ENCODE results near the gene GALNT14. TPM values are rescaled to one million over a fixed set of nuclear protein-coding genes. Genes with fewer than 3 reads are reported as not detected.

The GALNT14 gene
- total and polyA plus RNA-seq, 10 of the 15 experiments (the other 5 are each of a cell fraction or from before 2014, with no cell fraction given): 3.7 to 17.8 (median 6.0) TPM

GRCh38 chr2:30862054-30862651 lies 276.1 kb downstream of the GALNT14 start:
- BruUV-seq (replicated peaks): no TSS peak
- H4K20me1 ChIP-seq (ENCODE audit: control insufficient read depth, insufficient read depth): no peaks in the 10 kb centered on the region
- FAIRE-seq (no peak), ATAC-seq (peak; percentile 84), DNase-seq (ENCODE audit: low read depth, low spot score) (no peak)
- H3K4me2 ChIP-seq (ENCODE audit: control insufficient read depth, insufficient read depth): no peak overlapping the region
- in situ Hi-C loops (cut with MboI) (loop anchor here (5.0 to 10.0 kb wide), 3 partner anchors 145 to 470 kb away; no protein-coding TSS in a partner anchor), intact Hi-C loops (cut with micrococcal nuclease; ENCODE audit: unreplicated experiment) (loop anchor here (1.0 to 10.0 kb wide), 4 partner anchors 148 to 697 kb away; no protein-coding TSS in a partner anchor)
- no peaks in the 10 kb centered on the region for H3K9me3 ChIP-seq (replicated peaks; ENCODE audit: control insufficient read depth, insufficient read depth, low read length)
- no peaks in the 10 kb centered on the region for H3K27me3 ChIP-seq (replicated peaks in 1 of 2; ENCODE audit: control insufficient read depth in 2 of 2, insufficient read depth in 2 of 2, low read length in 1 of 2)
- ChIA-PET POLR2A (no interaction called here), SMC1A (ENCODE audit: uncharacterized antibody, unreplicated experiment) (interaction anchor here (0.8 to 7.2 kb wide), 15 partner anchors 10 to 697 kb away, joined by 3 to 59 read pairs (median 4); partner anchors contain the start of gene GALNT14), CTCF (interaction anchor here (0.6 to 8.5 kb wide), 31 partner anchors 10 to 1358 kb away, joined by 3 to 147 read pairs (median 4); partner anchors contain the start of gene EHD3), RAD21 (ENCODE audit: unreplicated experiment) (interaction anchor here (0.6 to 6.6 kb wide), 11 partner anchors 10 to 698 kb away, joined by 3 to 61 read pairs (median 6); partner anchors contain the start of gene GALNT14)
- no peak overlapping the region for H3K27ac ChIP-seq (ENCODE audit: control insufficient read depth, insufficient read depth)
- H3K79me2 ChIP-seq (ENCODE audit: control insufficient read depth, insufficient read depth, low read length): no peaks in the 10 kb centered on the region
- no peak overlapping the region for H2AFZ ChIP-seq (ENCODE audit: control insufficient read depth, low read depth, low read length)
- H3K9ac ChIP-seq (ENCODE audit: control insufficient read depth, insufficient read depth, low read length): no peak overlapping the region
- no peak overlapping the region for H3K4me3 ChIP-seq
- H3K4me1 ChIP-seq (ENCODE audit: control insufficient read depth, insufficient read depth, low read length): peaks cover 14% of the 10 kb centered on the region
- no peaks in the 10 kb centered on the region for H3K36me3 ChIP-seq (ENCODE audit: control insufficient read depth in 2 of 2, insufficient read depth in 2 of 2, low read length in 1 of 2)
- WGBS (ENCODE audit: insufficient coverage, insufficient replicate concordance, low lambda C conversion rate, missing lambda C conversion rate): 2% methylated on average over 3 of the region's 3 CpGs
- TF ChIP-seq RELB (IDR thresholded peaks at IDR 0.05; ENCODE audit: low read depth): no peak
- no peak for TF ChIP-seq NR2F1 (conservative IDR thresholded peaks at IDR 0.05)
- TF ChIP-seq POU2F2 (IDR thresholded peaks at IDR 0.05; ENCODE audit: borderline replicate concordance, low read depth, low read length): peak; percentile 37; the same call in 1 of the 3 replicates
- TF ChIP-seq NFYB (IDR thresholded peaks at IDR 0.05; ENCODE audit: insufficient read depth, low read depth, low read length): no peak
- no peak for TF ChIP-seq SREBF1 (IDR thresholded peaks at IDR 0.05; ENCODE audit: low read length)
- no peak for TF ChIP-seq ASH2L (IDR thresholded peaks at IDR 0.05; ENCODE audit: borderline replicate concordance, low read depth)
- no peak for TF ChIP-seq RCOR1 (conservative IDR thresholded peaks at IDR 0.05; ENCODE audit: low read depth, low read length)
- TF ChIP-seq SMARCA5 (IDR thresholded peaks at IDR 0.05): no peak
- 0 out of 2 replicates have a peak, but pooled peaks have one; percentile 7 for TF ChIP-seq RUNX3 (IDR thresholded peaks at IDR 0.05; ENCODE audit: low read length)
- TF ChIP-seq RAD51 (IDR thresholded peaks at IDR 0.05): no peak
- TF ChIP-seq MTA3 (IDR thresholded peaks at IDR 0.05; ENCODE audit: borderline replicate concordance, low read length): no peak
- no peak for TF ChIP-seq ZZZ3 (IDR thresholded peaks at IDR 0.05; ENCODE audit: control insufficient read depth, insufficient read length, low read depth)
- TF ChIP-seq CEBPZ (IDR thresholded peaks at IDR 0.05; ENCODE audit: low read depth, low read length): no peak
- TF ChIP-seq REST (IDR thresholded peaks at IDR 0.05; ENCODE audit: low read depth, low read length): no peak
- no peak for TF ChIP-seq MYB (IDR thresholded peaks at IDR 0.05; ENCODE audit: borderline replicate concordance, low read depth, low read length)
- TF ChIP-seq SMC3 (IDR thresholded peaks at IDR 0.05; ENCODE audit: borderline replicate concordance, low read length): peak; percentile 84
